Measurements from ENCODE around the gene INHBC.
"Not testable (repeated sequence)": the region's sequence is repeated elsewhere in the genome, so short reads cannot be mapped to it uniquely, and the experiment has no call there.

INHBC gene

GRCh38 chr12:57419495-57419894, 15.1 kb upstream of the INHBC start:
- no peak for DNase-seq
- no peaks in the 10 kb centered on the region for H3K9me3 ChIP-seq (ENCODE audit: severe bottlenecking)
- H3K27ac ChIP-seq, result no peak overlapping the region
- no peaks in the 10 kb centered on the region for H3K27me3 ChIP-seq (ENCODE audit: insufficient read depth, low read depth, severe bottlenecking)
- H3K4me3 ChIP-seq (ENCODE audit: low read depth, low read length), result no peak overlapping the region
- H3K36me3 ChIP-seq, result peaks cover 7% of the 10 kb centered on the region
- no peak for TF ChIP-seq CTCF (IDR thresholded peaks at IDR 0.05; ENCODE audit: low read depth, low read length)

DNA sequence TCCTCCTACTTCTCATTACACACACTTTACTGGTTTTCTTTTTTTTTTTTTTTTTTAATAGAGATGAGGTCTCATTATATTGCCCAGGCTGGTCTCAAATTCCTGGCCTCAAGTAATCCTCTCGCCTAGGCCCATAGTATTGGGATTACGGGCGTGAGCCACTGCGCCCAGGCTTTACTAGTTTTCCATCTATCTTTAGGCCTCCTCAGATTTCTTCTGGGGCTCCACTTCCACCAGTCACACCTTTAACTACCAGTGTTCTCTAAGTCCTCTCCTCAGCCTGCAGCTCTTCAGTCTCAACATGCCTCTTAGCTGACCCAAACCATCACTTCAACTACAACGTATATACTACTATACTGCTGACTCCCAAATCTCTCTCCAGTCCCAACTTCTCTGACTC, 14.1 kb upstream of the INHBC start:
- Histone ChIP-seq H3K36me3 (peaks cover 9% of the 10 kb centered on the region), H3K9me3 (ENCODE audit: severe bottlenecking) (peaks cover 2% of the 10 kb centered on the region), H3K27ac (no peak overlapping the region), H3K27me3 (ENCODE audit: insufficient read depth, low read depth, severe bottlenecking) (no peaks in the 10 kb centered on the region), H3K4me3 (ENCODE audit: low read depth, low read length) (no peak overlapping the region)
- TF ChIP-seq CTCF (IDR thresholded peaks at IDR 0.05; ENCODE audit: low read depth, low read length), result no peak
- DNase-seq, result no peak

- peaks cover 11% of the 10 kb centered on the region for H3K36me3 ChIP-seq
- H3K27me3 ChIP-seq (ENCODE audit: insufficient read depth, low read depth, severe bottlenecking); H3K27ac ChIP-seq; H3K4me3 ChIP-seq (ENCODE audit: low read depth, low read length); DNase-seq; H3K9me3 ChIP-seq (ENCODE audit: severe bottlenecking): not testable (repeated sequence)
Observed at GRCh38 chr12:57426948-57427347, 7.6 kb upstream of the INHBC start.

DNA sequence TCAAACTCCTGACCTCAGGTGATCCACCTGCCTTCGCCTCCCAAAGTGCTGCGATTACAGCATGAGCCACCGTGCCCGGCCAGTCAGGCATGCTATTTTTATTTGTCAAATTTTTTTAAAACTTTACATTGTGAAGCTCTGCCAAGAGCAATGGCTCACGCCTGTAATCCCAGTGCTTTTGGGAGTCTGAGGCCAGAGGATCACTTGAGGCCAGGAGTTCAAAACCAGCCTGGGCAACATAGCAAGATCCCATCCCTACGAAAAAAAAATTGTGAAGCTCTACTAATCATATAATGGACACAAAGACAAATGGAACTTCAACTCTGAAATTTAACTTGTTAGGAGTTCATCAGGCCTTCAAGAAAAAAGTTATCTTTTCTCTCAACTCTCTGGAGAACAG, 5.6 kb upstream of the INHBC start:
- no peak for DNase-seq
- TF ChIP-seq CTCF (IDR thresholded peaks at IDR 0.05; ENCODE audit: low read depth, low read length), result no peak
- no peaks in the 10 kb centered on the region for H3K27me3 ChIP-seq (ENCODE audit: insufficient read depth, low read depth, severe bottlenecking)
- H3K36me3 ChIP-seq, result 0 out of 2 replicates have a peak, but pooled peaks cover 4% of the 10 kb centered on the region
- H3K27ac ChIP-seq, result no peak overlapping the region
- no peak overlapping the region for H3K4me3 ChIP-seq (ENCODE audit: low read depth, low read length)
- H3K9me3 ChIP-seq (ENCODE audit: severe bottlenecking), result peaks cover 2% of the 10 kb centered on the region

DNA sequence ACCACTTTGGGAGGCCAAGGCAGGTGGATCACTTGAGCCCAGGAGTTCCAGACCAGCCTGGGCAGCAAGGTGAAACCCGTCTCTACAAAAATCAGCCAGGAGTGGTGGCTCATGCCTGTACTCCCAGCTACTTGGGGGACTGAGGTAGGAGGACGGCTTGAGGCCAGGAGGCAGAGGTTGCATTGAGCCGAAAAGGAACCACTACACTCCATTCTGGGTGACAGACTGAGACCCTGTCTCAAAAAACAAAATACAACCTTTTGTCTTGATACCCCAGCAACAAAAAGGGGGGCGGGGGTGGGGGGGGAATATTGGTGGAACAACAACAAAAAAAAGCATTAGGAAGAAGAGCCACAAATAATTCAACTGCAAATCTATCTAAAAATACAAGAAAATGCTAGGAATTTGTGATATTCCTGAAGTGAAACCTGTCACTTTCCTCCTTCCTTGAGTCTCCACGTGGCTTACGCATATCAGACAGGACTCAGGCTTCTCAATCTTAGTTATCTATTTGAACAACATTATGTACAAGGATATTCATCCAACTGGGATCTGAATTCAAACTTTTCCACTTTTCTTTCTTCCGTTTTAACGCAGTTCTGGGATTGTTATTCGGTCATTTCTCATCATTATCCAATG, 5.0 kb upstream of the INHBC start:
- H3K4me3 ChIP-seq (ENCODE audit: low read depth, low read length), result peak overlapping the region; percentile 64
- H3K9me3 ChIP-seq (ENCODE audit: severe bottlenecking), result peaks cover 2% of the 10 kb centered on the region
- 0 out of 2 replicates have a peak, but pooled peaks cover 4% of the 10 kb centered on the region for H3K36me3 ChIP-seq
- TF ChIP-seq CTCF (IDR thresholded peaks at IDR 0.05; ENCODE audit: low read depth, low read length), result no peak
- peak overlapping the region; percentile 84 for H3K27ac ChIP-seq
- no peaks in the 10 kb centered on the region for H3K27me3 ChIP-seq (ENCODE audit: insufficient read depth, low read depth, severe bottlenecking)
- no peak for DNase-seq

DNA sequence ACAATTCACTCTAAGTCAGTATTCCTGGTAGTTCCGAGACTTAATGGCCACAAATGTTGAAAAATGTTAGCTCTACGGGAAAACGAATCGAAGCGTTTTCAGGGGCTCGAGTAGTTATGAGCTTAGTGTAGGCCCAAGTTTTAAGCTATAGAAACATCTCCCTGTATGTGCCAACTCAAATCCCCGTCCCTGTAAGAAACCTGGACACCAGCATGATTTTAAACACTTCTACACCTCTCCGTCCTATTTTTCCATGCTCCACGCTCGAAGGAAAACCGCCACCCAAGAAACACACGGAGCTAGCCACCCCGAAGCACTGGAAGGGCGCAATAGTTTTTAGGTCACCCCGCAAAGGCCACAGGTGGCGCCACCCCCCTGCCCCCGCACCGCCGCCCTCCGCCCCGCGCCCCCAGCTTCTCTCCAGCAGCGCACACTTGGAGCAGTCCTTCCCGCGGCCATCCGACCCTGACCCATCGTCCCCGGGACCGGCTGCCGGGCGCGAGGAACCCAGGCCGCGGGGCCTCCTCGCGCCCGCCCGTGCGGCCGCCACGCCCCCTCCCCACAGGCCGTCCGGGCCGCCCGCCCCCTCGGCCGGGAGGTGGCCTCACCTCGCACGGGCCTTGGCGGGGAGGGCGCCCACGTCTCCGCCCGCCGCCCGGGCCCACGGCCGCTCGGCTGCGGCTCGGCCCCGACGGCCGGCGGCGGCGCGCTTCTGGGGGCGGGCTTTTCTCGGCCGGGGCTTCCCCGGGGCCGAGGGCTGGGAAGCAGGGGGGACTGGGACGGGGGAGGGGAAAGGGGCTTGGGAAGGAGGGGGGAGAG, 4.3 kb upstream of the INHBC start:
- H3K27me3 ChIP-seq (ENCODE audit: insufficient read depth, low read depth, severe bottlenecking), result no peaks in the 10 kb centered on the region
- no peaks in the 10 kb centered on the region for H3K9me3 ChIP-seq (ENCODE audit: severe bottlenecking)
- no peak for DNase-seq
- H3K27ac ChIP-seq, result peak overlapping the region; percentile 84
- 0 out of 2 replicates have a peak, but pooled peaks cover 3% of the 10 kb centered on the region for H3K36me3 ChIP-seq
- peak overlapping the region; percentile 64 for H3K4me3 ChIP-seq (ENCODE audit: low read depth, low read length)
- TF ChIP-seq CTCF (IDR thresholded peaks at IDR 0.05; ENCODE audit: low read depth, low read length), result no peak
